Measurements from ENCODE around the gene GPX4. TPM values are rescaled to one million over a fixed set of nuclear protein-coding genes. Genes with fewer than 3 reads are reported as not detected.

The GPX4 gene
- total RNA-seq, 2 experiments from 2014 or later, result 148 to 203 TPM

GRCh38 chr19:1087813-1088415, 15.9 kb upstream of the GPX4 start:
- CTCF ChIA-PET (ENCODE audit: unreplicated experiment), result no interaction called here
- H3K4me2 ChIP-seq (ENCODE audit: low read length), result peak overlapping the region; percentile 51

DNA sequence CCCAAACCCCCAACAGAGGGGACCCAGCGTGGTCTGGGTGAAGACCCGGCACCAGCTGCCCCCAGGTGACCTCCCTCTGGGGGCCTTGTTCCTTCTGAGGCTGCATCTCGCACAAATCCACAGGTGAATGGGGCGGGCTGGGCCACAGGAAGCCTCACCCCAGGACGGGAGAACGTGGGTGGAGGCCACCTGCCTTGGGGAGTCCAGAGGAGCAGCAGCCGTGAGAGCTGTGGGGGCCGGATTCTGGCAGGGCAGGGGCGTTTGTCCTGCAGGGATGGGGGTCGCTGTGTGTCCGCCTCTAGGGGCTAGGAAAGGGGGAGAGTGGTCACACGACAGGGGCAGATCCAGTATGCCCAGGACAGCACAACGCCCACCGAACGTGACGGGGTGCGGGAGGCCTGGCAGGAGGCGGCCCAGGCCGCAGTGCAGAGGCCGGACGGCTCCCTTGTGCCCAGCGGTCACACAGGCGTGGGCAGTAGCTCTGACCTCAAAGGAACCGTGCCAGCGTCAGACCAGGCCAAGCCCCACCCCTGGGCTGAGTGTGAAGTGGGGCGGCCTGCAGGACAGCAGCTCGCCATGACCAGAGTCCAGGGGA, 15.3 kb upstream of the GPX4 start:
- H3K4me1 ChIP-seq (ENCODE audit: insufficient read depth, low read length, poor library complexity, severe bottlenecking), result peaks cover 30% of the 10 kb centered on the region
- no peak for DNase-seq (ENCODE audit: low spot score)

More at GRCh38 chr19:1087813-1088415, 15.9 kb upstream of the GPX4 start:
- Histone ChIP-seq H3K9me3 (ENCODE audit: low read length) (no peaks in the 10 kb centered on the region), H3K4me1 (ENCODE audit: insufficient read depth, low read length, poor library complexity, severe bottlenecking) (peaks cover 30% of the 10 kb centered on the region), H3K27ac (ENCODE audit: low read depth, low read length, poor library complexity, severe bottlenecking) (peak overlapping the region; percentile 83), H3K9me2 (ENCODE audit: insufficient read depth, low read length) (no peaks in the 10 kb centered on the region), H3K79me2 (ENCODE audit: insufficient read depth, low read depth, low read length) (peaks cover 2% of the 10 kb centered on the region; the same call in 1 of the 2 replicates), H3K36me3 (ENCODE audit: insufficient read depth, low read length) (peaks cover 90% of the 10 kb centered on the region), H4K20me1 (ENCODE audit: insufficient read depth, low read length) (no peaks in the 10 kb centered on the region), H3K4me3 (ENCODE audit: low read depth, low read length, poor library complexity, severe bottlenecking) (no peak overlapping the region), H2AFZ (ENCODE audit: low read length) (no peak overlapping the region)
- intact Hi-C loops (cut with micrococcal nuclease; ENCODE audit: unreplicated experiment), result no loop called here
- peak; percentile 71 for DNase-seq (ENCODE audit: low spot score)
- TF ChIP-seq EZH2phosphoT487 (IDR thresholded peaks at IDR 0.05; ENCODE audit: borderline replicate concordance, low read depth, low read length) (no peak), CTCF (conservative IDR thresholded peaks at IDR 0.05; ENCODE audit: low read length) (peak; percentile 45)
- POLR2A ChIA-PET, result no interaction called here
- BruUV-seq (replicated peaks), result TSS peak; percentile 67

More for the DNA sequence above, 15.3 kb upstream of the GPX4 start:
- H2AFZ ChIP-seq (ENCODE audit: low read length), result no peak overlapping the region
- no peaks in the 10 kb centered on the region for H4K20me1 ChIP-seq (ENCODE audit: insufficient read depth, low read length)
- peaks cover 90% of the 10 kb centered on the region for H3K36me3 ChIP-seq (ENCODE audit: insufficient read depth, low read length)
- H3K27ac ChIP-seq (ENCODE audit: low read depth, low read length, poor library complexity, severe bottlenecking), result peak overlapping the region; percentile 83
- TF ChIP-seq CTCF (conservative IDR thresholded peaks at IDR 0.05; ENCODE audit: low read length) (no peak), EZH2phosphoT487 (IDR thresholded peaks at IDR 0.05; ENCODE audit: borderline replicate concordance, low read depth, low read length) (no peak)
- no TSS peak for BruUV-seq (replicated peaks)
- peaks cover 8% of the 10 kb centered on the region; the same call in 1 of the 2 replicates for H3K79me2 ChIP-seq (ENCODE audit: insufficient read depth, low read depth, low read length)
- H3K4me2 ChIP-seq (ENCODE audit: low read length), result peak overlapping the region; percentile 51
- H3K9me2 ChIP-seq (ENCODE audit: insufficient read depth, low read length), result no peaks in the 10 kb centered on the region
- no peaks in the 10 kb centered on the region for H3K9me3 ChIP-seq (ENCODE audit: low read length)
- POLR2A ChIA-PET, result no interaction called here
- CTCF ChIA-PET (ENCODE audit: unreplicated experiment), result no interaction called here
- no peak overlapping the region for H3K4me3 ChIP-seq (ENCODE audit: low read depth, low read length, poor library complexity, severe bottlenecking)
- intact Hi-C loops (cut with micrococcal nuclease; ENCODE audit: unreplicated experiment), result no loop called here

Data from OCI-LY7 (cell line).